GM12872 (cell line): ENCODE data around the gene A3GALT2.

Experiments
- TF ChIP-seq, protein P1 (sequence below): IDR thresholded peaks from 3 replicates; pipeline ENCODE4 v1.5.1; 2011; ENCODE audit warnings: low read depth, mild to moderate bottlenecking, low read length, moderate library complexity; ENCODE audit not compliant: insufficient read depth

A3GALT2 gene

DNA sequence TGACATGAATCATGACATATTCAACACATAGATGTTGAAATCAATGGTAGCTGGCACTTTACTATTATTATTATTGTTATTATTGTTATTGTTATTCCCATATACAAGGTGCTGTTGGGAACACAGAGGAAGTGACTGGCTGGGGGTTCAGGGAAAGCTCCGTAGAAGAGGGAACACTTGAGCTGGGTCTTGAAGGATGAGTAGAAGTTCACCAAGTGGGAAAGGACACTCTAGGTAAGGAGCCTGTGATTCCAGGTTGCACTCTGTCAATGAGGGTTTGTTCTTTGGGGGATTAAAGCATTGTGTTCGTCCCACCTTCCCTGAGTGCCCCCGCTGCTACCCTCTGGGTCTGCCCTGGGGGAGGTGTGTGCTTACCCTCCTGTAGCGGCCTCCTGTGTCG is 50.5 kb downstream of the A3GALT2 start:
- TF ChIP-seq, protein P1, sequence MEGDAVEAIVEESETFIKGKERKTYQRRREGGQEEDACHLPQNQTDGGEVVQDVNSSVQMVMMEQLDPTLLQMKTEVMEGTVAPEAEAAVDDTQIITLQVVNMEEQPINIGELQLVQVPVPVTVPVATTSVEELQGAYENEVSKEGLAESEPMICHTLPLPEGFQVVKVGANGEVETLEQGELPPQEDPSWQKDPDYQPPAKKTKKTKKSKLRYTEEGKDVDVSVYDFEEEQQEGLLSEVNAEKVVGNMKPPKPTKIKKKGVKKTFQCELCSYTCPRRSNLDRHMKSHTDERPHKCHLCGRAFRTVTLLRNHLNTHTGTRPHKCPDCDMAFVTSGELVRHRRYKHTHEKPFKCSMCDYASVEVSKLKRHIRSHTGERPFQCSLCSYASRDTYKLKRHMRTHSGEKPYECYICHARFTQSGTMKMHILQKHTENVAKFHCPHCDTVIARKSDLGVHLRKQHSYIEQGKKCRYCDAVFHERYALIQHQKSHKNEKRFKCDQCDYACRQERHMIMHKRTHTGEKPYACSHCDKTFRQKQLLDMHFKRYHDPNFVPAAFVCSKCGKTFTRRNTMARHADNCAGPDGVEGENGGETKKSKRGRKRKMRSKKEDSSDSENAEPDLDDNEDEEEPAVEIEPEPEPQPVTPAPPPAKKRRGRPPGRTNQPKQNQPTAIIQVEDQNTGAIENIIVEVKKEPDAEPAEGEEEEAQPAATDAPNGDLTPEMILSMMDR = no peak

DNA sequence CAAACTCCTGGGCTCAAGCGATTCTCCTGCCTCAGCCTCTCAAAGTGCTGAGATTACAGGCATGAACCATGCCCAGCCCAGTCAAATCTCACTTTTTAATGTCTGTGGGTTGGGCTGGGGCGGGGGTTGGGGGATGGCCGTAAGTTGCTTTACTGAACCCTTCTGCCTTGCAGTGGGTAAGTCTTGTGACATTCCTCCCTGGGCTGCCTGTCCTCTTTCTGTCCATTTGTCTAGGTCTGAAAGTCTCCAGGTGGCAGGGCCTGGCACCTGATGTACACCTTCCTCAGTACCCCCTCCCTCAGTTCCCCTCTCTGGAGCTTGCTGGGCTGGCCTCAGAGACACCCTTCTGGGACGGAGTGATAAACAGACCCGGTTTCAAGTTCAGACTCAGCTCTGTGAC is 51.3 kb downstream of the A3GALT2 start:
- TF ChIP-seq, protein P1 = no peak

DNA sequence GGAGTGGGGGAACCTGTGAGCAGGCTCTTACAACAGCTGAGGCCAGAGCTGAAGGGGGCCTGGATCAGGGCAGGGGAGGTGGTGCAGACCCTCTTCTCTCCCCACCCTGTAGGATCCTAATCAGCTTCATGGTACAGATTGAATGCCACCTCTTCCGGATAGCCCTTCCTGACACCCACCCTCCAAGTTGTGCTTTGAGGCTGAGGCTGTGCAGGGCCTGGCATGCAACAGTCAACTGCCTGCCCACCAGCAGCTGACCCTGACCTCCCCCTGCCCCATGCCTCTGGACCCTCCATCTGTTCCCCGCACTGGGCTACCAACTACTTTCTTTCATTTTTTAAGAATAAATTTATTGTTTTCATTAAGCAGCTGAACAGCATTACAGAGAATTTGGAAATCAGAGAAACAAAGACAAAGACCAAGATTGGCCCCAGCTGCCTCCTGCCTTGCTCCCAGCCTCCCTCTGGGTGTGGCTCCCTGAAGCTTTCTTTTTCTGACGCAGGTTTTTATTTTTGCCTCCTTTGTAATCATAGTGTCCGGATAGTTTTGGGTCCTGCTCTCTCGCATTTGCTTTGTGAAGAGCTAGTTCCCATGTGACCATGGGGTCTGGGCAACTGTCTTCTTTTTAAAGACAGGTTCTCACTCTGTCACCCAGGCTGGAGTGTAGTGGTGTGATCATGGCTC is 51.8 kb downstream of the A3GALT2 start:
- TF ChIP-seq, protein P1 = no peak

DNA sequence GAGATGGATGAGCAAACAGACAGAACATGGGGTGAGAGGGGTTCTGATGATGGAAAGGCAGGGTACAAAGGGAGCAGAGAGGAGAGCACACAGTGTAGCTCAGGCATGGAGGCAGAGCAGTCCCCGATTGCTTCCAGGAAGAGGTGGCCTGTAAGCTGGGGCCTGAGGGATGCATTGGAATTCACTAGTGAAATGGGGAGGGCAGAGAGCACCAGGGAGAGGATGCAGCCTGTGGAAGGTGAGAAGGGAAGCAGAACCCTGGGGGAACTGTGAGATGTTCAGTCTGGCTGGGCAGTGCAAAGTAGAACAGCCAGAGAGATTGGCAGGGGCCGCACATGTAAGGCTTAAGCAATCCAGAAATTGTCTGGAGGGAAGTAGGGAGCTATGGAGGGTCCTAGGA is 52.4 kb downstream of the A3GALT2 start:
- TF ChIP-seq, protein P1 = no peak

DNA sequence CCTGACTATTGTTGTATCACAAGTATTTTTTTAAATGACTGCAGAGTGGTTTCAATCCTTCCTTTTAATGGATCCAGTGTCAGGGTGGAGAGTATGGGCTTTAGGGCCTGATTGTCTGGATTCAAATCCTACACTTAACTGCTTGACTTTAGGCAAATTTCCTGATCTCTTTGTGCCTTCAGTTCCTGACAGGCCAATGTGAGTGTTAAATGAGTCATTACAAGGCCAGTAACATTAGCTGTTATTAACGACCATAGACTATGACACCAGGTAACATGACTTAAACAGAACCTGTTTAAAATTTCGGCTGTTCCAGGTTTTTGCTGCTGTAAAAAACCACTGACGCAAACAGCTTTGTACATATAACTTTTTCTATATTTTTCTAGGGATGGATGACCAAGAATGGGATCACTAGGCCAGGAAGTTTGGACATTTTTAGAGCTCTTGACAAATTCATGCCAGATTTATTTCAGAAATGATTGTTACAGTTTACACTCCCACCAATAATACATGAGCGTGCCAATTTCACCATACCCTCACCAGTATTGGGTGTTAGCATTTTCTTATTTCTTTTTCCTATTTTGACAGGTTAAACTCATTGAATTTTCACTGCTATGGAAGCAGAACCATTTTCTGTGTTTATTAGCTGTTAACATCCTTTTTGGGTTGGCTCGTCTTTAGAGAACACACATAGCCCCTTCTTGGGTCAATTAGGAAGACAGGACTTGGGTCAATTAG is 53.3 kb downstream of the A3GALT2 start:
- TF ChIP-seq, protein P1 = no peak

DNA sequence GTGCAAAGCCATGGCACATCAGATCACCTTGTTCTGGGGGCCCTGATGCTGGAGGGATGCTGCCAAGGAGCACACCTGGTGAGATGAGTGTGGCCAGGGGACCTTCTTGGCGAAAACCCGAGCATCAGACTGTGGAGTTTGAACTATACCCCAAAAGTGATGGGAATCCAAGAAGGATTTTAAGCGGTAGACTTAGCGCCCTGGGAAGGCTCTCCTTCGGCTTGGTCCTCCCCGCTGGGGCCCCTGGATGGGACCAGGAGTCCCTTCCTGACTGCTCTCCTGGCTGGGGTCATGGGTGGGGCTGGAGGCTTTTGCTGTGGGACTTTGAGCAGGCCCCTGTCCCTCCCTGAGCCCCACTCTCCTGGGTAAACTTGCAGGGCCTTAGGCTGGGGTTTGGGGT is 54.1 kb downstream of the A3GALT2 start:
- TF ChIP-seq, protein P1 = no peak

DNA sequence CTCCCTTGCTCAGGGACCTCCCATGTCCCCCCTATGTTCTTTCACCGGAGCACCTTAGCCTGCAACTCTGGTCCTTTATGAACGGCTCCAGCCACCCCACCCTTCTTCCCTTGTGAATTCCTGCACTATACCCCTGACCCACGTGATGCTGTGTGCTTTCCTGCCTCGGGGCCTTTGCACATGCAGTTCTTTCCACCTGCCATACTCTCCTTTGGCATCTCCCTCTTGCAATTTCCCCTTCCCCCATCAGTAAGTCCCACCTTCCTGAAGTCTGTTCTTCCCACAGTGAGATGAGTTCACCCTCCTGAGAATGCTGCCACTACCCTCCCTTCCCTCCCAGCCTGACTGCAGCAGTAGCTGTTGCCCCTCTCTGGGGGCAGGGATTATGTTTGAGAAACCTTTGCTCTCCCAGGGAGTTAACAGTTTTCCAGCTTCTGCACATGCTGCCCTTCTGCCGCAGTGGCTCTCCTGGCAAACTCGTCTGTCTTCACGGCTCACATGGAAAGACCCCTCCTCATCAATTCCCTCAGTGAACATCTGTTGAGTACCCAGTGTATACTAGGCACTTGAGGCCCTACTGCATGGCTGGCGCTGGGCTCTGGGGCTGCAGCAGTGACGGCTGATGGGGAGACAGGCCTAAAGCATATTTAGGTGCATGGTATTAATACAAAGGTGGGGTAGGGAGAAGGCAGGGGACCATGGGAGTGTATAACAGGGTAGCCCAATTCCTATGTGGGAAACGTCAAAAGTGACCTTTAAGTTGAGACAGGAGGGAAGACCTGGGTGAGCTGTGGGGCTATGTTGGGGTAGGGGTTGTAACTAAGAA is 54.9 kb downstream of the A3GALT2 start:
- TF ChIP-seq, protein P1 = no peak
